ENCODE measurements around the gene GPS1. TPM values are rescaled to one million over a fixed set of nuclear protein-coding genes. Genes with fewer than 3 reads are reported as not detected.

GPS1 gene
- polyA plus RNA-seq, 1 of the 3 experiments (the other 2 are of a cell fraction) = 264 TPM

GRCh38 chr17:82049106-82049505 lies 2.6 kb upstream of the GPS1 start:
- no peak for DNase-seq
- H2AFZ ChIP-seq (ENCODE audit: low read depth) = no peak overlapping the region
- peaks cover 21 to 46% of the 10 kb centered on the region in 2 experiments for H3K36me3 ChIP-seq (replicated peaks in 1 of 2; ENCODE audit: control insufficient read depth in 1 of 2, insufficient read depth in 2 of 2, low read length in 1 of 2)
- CTCF ChIA-PET = interaction anchor here (2.3 to 4.1 kb wide), 4 partner anchors 13 to 90 kb away, joined by 10 to 45 read pairs (median 30); partner anchors contain the start of genes DCXR and RAC3
- POLR2A ChIA-PET = no interaction called here
- H3K4me1 ChIP-seq (ENCODE audit: control insufficient read depth in 1 of 2, insufficient read depth in 2 of 2, low read depth in 1 of 2, low read length in 1 of 2) = peaks cover 0 to 25% of the 10 kb centered on the region in 2 experiments; a peak in 2 of 4 replicates
- no peak overlapping the region for H3K27ac ChIP-seq (ENCODE audit: low read depth in 2 of 2, low read length in 1 of 2)
- peaks cover 36% of the 10 kb centered on the region for H3K79me2 ChIP-seq (ENCODE audit: insufficient read depth)
- peaks cover 14% of the 10 kb centered on the region; the same call in 1 of the 2 replicates for H4K20me1 ChIP-seq (ENCODE audit: insufficient read depth)
- no peaks in the 10 kb centered on the region for H3K9me2 ChIP-seq
- H3F3A ChIP-seq (replicated peaks; ENCODE audit: insufficient read depth) = peaks cover 5% of the 10 kb centered on the region
- no peak overlapping the region for H3K9ac ChIP-seq
- TF ChIP-seq CHD2 (IDR thresholded peaks at IDR 0.05; ENCODE audit: low read length, partially characterized antibody) (no peak), NRF1 (IDR thresholded peaks at IDR 0.05; ENCODE audit: low read depth, low read length) (no peak), TAF1 (IDR thresholded peaks at IDR 0.05; ENCODE audit: borderline replicate concordance, low read depth, low read length) (no peak), TCF12 (IDR thresholded peaks at IDR 0.05) (no peak), GABPA (IDR thresholded peaks at IDR 0.05; ENCODE audit: low read depth) (no peak), USF2 (IDR thresholded peaks at IDR 0.05; ENCODE audit: borderline replicate concordance, low read depth, low read length) (no peak), RAD21 (IDR thresholded peaks at IDR 0.05; ENCODE audit: low read length) (no peak), RFX5 (IDR thresholded peaks at IDR 0.05; ENCODE audit: low read length) (no peak), FOXJ3 (CRISPR knock-in tag; IDR thresholded peaks at IDR 0.05) (no peak), FOSL2 (IDR thresholded peaks at IDR 0.05; ENCODE audit: borderline replicate concordance, low read depth) (no peak), RCOR1 (IDR thresholded peaks at IDR 0.05; ENCODE audit: low read length) (no peak), JUND (IDR thresholded peaks at IDR 0.05) (no peak)
- H3K4me3 ChIP-seq (ENCODE audit: low read depth in 2 of 2, low read length in 1 of 2) = no peak overlapping the region
- no peak overlapping the region for H3K4me2 ChIP-seq
- H3K27me3 ChIP-seq (ENCODE audit: insufficient read depth) = no peaks in the 10 kb centered on the region
- WGBS (ENCODE audit: low lambda C conversion rate) = 86% methylated on average over 8 of the region's 8 CpGs
- H3K9me3 ChIP-seq = no peaks in the 10 kb centered on the region

- H3K4me2 ChIP-seq = 0 out of 2 replicates have a peak overlapping the region, but pooled peaks have one; percentile 92
- peaks cover 0 to 25% of the 10 kb centered on the region in 2 experiments; a peak in 2 of 4 replicates for H3K4me1 ChIP-seq (ENCODE audit: control insufficient read depth in 1 of 2, insufficient read depth in 2 of 2, low read depth in 1 of 2, low read length in 1 of 2)
- H3K9me2 ChIP-seq = no peaks in the 10 kb centered on the region
- H3K79me2 ChIP-seq (ENCODE audit: insufficient read depth) = peaks cover 41% of the 10 kb centered on the region
- no peak overlapping the region for H3K9ac ChIP-seq
- peaks cover 25 to 50% of the 10 kb centered on the region in 2 experiments for H3K36me3 ChIP-seq (replicated peaks in 1 of 2; ENCODE audit: control insufficient read depth in 1 of 2, insufficient read depth in 2 of 2, low read length in 1 of 2)
- ChIA-PET POLR2A (interaction anchor here (0.6 kb wide), 1 partner anchor 92 kb away, joined by 3 read pairs; no protein-coding TSS in a partner anchor), CTCF (interaction anchor here (0.9 to 4.1 kb wide), 5 partner anchors 13 to 90 kb away, joined by 3 to 45 read pairs (median 18); partner anchors contain the start of genes DCXR and RAC3)
- H3F3A ChIP-seq (replicated peaks; ENCODE audit: insufficient read depth) = peaks cover 5% of the 10 kb centered on the region
- peaks cover 14% of the 10 kb centered on the region; the same call in 1 of the 2 replicates for H4K20me1 ChIP-seq (ENCODE audit: insufficient read depth)
- DNase-seq = no peak
- H3K4me3 ChIP-seq (ENCODE audit: low read depth in 2 of 2, low read length in 1 of 2) = no peak overlapping the region
- TF ChIP-seq FOSL2 (IDR thresholded peaks at IDR 0.05; ENCODE audit: borderline replicate concordance, low read depth) (no peak), GABPA (IDR thresholded peaks at IDR 0.05; ENCODE audit: low read depth) (no peak), USF2 (IDR thresholded peaks at IDR 0.05; ENCODE audit: borderline replicate concordance, low read depth, low read length) (no peak), EZH2phosphoT487 (IDR thresholded peaks at IDR 0.05; ENCODE audit: borderline replicate concordance, low read depth) (no peak), NRF1 (IDR thresholded peaks at IDR 0.05; ENCODE audit: low read depth, low read length) (no peak)
- H3K9me3 ChIP-seq = no peaks in the 10 kb centered on the region
- WGBS (ENCODE audit: low lambda C conversion rate) = 97% methylated on average over 13 of the region's 16 CpGs
- H2AFZ ChIP-seq (ENCODE audit: low read depth) = no peak overlapping the region
- H3K27me3 ChIP-seq (ENCODE audit: insufficient read depth) = no peaks in the 10 kb centered on the region
- no peak overlapping the region for H3K27ac ChIP-seq (ENCODE audit: low read depth in 2 of 2, low read length in 1 of 2)
Observed at GRCh38 chr17:82049521-82049971, 2.2 kb upstream of the GPS1 start.

Data from SK-N-SH (cell line).